Stimulated activated CD8-positive, alpha-beta memory T cell treated with anti-CD3 and anti-CD28 coated beads, Interleukin-7, amount 100 ng/mL, for 48 hours (primary cell): ENCODE results near the gene POU4F1.

Experiments used
- DNase-seq, 2 donors: peaks; one replicate each; pipeline ENCODE4 v3.0.0-alpha.2; 2020; ENCODE audit warnings: low read depth in 1 of 2; ENCODE audit errors: extremely low read depth in 1 of 2

POU4F1 gene

DNA sequence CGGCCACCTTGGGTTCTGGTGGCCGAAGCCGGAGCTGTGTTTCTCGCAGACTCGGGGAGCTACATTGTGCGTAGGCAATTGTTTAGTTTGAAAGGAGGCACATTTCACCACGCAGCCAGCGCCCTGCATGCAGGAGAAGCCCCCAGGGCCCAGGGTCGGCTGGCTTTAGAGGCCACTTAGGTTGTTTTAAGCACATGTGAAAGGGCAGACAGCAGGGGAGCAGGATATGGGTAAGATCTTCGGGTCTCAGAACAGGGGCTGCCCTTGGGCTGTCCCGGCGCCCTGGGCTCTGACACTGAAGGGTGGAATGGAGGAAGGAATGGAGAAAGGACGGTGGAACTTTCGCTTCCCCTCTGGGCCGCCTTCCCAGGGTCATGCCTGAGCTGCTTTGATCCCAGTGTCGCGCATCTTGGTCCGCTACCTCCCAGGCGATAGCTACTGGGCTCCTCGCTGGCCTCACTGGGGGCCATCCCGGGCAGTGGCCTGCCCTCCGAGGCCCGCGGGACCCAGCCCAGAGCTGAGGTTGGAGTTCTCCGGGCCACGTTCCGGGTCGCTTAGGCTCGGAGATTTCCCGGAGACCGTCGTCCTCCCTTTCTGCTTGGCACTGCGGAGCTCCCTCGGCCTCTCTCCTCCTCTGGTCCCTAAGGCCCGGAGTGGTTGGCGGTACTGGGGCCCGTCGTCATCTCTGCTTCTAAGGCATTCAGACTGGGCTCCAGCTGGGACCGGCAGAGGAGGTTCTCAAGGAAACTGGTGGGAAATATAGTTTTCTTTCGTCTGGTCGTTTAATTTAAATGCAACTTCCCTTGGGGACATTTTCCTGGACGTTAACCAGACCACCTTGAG, 4.3 kb upstream of the POU4F1 start:
- no peak for DNase-seq

GRCh38 chr13:78606471-78607408, 3.4 kb upstream of the POU4F1 start:
- DNase-seq: no peak

DNA sequence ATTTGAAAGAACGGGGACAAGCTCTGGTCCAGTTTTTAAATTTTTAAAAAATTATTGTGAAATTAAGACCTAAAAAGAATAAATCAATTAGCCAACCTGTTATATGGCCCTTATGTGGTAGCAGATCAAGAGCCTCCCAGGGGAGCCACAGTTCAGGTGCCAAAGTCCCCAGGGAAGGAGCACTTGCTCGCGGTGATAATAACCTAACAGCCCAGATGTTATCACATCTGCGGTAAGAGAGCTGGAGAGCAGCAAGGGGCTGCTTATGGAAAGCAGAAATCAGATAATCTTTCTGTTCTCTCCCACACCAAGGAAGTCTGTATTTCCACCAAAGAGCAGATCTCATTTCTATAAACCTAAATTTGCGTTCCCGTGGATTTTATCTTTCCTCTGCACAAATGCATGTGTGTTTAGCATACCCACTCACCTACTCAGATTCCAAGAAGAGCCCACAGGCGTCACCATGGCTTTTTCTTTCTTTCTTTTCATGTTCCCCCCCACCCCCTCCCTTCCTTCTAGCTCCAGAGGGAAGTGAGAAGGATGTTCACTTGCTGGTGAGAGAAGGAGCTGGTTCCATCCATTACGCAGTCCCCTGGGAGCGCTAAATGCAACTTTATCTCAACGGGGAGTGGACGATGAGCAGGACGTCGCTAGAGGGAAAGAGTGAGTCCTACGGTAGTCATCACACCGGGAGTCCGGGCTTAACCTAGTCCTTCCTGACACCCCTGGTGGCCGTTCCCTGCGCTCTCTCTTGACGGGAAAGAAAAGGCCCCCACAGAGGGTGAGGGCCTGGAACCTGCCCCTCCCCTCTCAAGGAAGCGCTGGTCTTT, 1.6 kb upstream of the POU4F1 start:
- no peak for DNase-seq

DNA sequence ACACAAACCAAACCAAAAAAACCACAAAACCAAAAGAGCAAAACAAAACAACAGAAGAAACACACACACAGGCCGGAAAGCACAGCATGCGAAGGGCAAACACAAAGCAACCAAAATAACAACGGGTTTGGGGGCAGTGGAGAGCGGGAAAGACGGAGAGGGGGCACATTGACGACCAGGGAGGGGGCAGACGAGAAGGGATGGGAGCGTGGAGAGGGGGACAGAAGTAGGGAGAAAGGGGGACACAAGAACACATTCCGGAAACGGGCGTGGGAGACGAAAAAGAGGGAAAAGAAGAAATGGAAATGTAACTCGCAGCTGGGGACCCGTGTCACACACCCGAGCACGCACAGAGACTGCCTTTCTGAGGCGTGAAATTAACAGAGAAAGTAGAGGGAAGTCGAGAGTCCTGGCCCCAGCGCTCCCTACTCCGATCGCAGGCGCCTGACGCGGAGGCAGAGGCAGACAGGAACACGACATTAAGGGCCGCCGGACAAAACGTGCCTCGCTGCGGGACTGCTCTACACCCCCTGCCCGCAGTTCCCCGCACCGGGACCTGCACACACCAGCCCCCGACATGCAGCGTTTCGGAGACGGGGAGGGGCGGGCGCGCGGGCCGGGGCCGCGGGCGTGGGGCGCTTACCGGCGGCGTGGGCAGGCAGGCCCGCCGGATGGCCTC, 652 bp downstream of the POU4F1 start:
- DNase-seq: no peak

GRCh38 chr13:78601874-78602560, 1.3 kb downstream of the POU4F1 start:
- no peak for DNase-seq

DNA sequence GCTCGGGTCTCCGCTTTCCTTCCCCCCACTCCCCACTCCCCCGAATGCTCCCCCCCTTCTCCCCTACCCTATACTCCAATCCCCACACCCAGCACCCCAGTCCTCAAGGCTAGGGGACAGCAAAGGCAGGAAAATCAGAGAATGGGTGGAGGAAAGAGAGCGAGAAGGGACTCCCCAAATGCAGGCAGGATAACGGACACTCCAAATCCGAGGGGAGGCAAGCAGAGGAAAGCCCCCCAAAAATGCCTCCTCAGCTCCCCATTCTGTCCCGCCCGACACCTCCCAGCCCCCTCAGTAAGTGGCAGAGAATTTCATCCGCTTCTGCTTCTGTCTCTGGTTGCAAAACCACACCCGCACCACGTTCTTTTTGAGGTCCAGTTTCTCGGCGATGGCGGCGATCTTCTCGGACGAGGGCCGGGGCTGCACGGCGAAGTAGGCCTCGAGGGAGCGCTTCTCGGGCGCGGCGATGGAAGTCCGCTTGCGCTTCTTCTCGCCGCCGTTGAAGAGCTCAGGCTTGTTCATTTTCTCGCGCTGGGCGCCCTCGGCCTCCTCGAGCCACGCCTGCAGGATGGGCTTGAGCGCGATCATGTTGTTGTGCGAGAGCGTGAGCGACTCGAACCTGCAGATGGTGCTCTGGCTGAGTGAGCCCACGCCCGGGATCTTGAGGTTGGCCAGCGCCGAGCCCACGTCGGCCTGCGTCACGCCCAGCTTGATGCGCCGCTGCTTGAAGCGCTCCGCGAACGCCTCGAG, 2.1 kb downstream of the POU4F1 start:
- DNase-seq: no peak

GRCh38 chr13:78600280-78600883, 3.0 kb downstream of the POU4F1 start:
- no peak for DNase-seq

- DNase-seq: no peak
Observed at GRCh38 chr13:78599645-78600279, 3.6 kb downstream of the POU4F1 start.

GRCh38 chr13:78598966-78599644, 4.2 kb downstream of the POU4F1 start:
- no peak for DNase-seq

DNA sequence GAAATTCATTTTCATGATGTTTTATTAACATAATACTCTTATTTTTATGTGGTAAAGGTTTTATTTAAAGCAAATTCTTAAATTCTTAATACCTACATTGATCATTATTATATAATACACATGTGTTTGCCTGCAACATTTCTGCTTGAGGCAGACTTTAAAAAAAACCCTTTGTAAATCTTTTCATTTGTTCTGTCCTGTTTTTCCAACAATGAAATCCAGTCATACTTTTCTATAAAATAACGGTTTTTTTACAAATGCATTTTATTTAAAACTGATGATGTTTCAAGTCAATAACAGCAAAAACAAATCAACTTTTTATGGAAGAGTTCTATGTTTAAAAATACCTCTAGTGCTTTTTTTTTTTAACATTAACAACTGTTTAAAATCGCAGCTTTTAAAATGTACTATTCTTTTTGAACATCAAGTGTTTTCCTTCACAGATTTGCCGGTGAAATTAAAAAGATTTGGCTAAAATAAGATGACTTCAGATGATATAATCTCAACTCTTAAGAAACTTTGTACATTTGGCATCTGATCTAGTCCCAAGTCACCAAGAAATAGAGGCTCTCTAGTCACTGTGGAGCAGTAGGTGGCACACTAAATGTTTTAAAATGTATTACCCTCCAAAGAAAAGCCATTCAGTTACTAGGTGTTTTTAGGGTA, 5.1 kb downstream of the POU4F1 start:
- no peak for DNase-seq

DNA sequence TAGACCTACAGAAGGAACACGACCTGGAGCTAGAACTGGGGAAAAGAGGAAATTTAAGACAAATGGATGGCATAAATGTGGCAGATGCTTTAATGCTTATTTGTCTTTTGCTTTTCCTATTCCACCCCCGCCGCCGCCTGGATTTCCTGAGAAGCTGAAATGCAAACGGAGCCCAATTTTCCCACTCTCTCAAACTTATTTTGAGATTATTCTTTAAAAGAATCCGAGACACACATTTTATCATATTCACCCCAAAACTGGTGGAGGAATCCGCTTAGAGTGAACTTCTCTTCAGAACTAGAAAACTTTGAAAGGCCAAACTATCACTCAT, 5.8 kb downstream of the POU4F1 start:
- no peak for DNase-seq

DNA sequence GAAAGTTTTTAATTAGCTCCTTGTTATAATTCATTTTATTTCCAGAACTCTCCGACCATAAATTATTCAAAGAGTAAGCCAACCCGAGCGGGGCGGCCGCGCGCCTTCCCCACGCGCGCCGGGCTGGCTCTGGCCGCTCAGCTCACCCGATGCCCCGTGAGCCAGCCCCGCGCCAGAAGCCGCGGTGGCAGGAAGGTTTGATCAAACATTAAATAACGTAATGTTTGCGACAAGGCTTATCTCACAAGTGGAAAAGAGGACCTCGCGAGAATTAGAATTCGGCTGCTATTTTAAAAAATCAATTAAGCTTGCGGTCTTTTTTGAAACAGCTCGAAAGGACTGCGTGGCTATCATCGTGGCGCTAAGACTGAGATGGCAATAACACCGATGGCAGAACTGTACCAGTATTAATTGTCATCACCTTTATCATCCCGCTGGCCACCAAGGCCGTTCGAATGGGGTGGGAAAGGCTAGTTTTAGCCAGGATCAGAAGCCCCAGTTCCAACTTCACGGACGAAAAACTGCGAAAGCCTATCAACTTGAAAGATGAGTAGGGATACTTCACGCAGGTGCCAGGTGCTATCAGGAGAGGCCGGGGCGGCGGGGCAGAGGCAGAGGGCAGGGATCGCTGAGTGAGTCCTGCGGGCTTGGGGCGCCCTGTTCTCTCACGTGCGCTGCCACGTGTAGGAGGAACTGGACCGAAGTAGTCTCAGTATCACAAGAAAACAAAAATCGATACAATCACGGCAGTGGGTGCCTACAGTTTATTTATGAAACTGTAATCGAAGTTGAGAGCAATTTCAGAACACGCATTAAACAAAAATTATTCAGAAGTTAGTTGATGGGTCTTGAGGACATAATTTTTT, 6.4 kb downstream of the POU4F1 start:
- DNase-seq: no peak

- DNase-seq: no peak
Observed at GRCh38 chr13:78596399-78596735, 7.0 kb downstream of the POU4F1 start.

GRCh38 chr13:78595495-78596398, 7.6 kb downstream of the POU4F1 start:
- no peak for DNase-seq

- no peak for DNase-seq
Observed at GRCh38 chr13:78594456-78594975, 8.8 kb downstream of the POU4F1 start.
